DMS153 treated with DMSO at 0.1 percent for 48 hours (cell line): ENCODE data around the gene LYZL1.
"Not testable (repeated sequence)": the region's sequence is repeated elsewhere in the genome, so short reads cannot be mapped to it uniquely, and the experiment has no call there.

Experiments used
- DNase-seq: peaks from one replicate; lab custom pipeline; 2025; ENCODE audit not compliant: unreplicated experiment; lab: John Stamatoyannopoulos, UW

LYZL1 gene

GRCh38 chr10:29288906-29289305, at the start of gene LYZL1:
TSS of gene LYZL1 (plus strand) at chr10:29289070. CDS start at chr10:29291868, 2,798 bp downstream.
- DNase-seq, result not testable (repeated sequence)

- no peak for DNase-seq
These were observed 49.0 kb upstream of the LYZL1 start for GRCh38 chr10:29239569-29240472.

DNA sequence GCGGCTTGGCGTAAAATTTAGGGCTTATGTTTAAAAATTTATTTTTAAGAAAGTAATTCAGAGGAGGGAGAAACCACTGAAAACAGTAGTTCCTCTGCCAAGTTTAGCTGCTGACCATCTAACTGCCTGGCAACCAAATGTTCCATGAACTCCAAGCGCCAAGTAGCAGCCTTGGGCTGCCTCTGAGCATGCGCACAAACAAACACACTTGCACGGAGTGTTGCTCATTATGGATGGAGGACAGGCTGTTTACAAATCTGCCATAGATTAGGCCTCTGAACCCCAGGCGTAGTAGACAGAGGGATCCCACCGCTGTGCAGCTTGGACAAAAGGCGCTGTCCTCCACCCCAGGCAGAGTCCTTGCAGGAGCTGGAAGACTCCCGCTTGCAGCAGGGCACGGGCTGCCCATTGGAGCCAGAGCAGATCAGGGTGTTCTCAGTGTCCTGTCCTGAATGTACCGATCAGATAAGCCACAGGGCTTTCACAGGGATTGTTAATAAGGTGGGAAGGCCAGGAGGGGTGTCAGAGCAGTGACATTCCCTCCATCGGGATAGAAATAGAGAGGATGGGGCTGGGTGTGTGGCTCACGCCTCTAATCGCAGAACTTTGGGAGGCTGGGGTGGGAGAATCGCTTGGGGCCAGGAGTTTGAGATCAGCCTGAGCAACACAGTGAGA, 47.7 kb upstream of the LYZL1 start:
- no peak for DNase-seq

DNA sequence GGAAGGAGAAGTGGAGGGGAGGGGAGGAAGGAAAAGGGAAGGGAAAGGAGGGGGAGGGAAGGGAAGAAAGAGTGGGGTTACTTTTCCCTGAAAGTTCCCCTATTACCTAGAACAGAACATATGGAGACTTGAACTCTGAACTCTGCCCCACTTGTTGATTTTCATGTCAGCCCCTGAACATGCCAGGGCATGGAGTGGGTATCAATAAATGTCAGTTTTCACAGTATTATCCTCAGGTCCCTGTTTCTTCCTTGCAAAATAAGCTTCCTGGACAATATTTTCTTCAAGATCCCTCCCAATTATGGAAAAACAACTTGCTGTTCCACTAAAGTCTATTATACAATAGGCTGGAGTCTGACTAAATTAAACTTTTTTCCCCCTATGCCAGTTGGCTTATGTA, 46.9 kb upstream of the LYZL1 start:
- no peak for DNase-seq

- no peak for DNase-seq
These were observed 45.8 kb upstream of the LYZL1 start for GRCh38 chr10:29243066-29243465.

- no peak for DNase-seq
These were observed 45.1 kb upstream of the LYZL1 start for GRCh38 chr10:29243750-29244149.

DNA sequence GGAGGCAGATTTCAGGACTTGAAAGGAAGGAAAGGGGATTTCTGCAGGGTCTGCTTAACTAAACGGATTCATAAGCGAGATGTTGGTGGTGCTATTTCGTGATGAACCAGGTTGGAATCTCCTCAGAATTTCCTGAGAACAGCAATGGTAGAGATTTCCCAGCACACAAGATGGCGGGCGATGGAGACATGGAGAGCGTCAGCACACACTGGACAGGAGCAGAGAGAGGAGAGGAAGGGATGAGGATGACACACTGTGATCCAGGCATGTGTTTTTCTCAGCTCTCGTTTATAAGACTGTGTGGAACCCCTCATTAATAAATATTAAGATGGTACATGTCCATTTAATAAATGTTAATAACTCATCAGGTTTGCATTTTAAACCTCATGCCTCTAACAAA, 43.9 kb upstream of the LYZL1 start:
- no peak for DNase-seq

DNA sequence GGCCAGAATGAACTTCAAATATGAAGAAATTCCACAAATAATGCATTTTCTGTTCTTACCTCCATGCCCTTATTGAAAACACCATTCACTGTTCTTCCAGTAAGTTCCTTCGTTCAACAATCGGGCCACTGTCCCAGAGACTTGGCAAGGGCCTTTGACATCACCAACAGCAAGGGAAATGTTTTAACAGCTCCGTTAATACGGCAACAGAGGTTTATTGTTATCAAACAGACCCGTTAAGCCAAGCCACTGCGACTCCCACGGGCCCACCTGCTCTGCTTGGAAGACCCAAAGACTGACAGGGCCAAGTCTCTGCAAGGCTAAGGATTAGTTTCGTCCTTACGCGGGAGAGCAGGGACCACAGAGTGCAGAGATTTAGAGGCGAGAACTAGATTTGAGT, 43.4 kb upstream of the LYZL1 start:
- no peak for DNase-seq

DNA sequence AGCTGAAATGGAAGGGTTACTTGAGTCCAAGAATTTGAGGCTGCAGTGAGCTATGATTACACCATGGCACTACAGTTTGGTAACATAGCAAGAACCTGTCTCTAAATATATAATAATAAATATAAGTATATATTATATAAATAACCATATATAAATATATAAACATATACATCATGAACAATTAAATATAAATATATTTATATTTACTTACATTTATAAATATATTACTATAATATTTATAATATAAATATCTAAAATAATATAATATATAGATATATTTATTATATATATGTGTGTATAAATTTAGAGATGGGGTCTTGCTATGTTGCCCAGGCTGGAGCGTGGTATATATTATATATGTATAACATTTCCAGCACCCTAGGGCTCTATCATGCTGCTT, 42.4 kb upstream of the LYZL1 start:
- no peak for DNase-seq

- no peak for DNase-seq
These were observed 40.7 kb upstream of the LYZL1 start for GRCh38 chr10:29248158-29248557.

GRCh38 chr10:29249018-29249417, 39.9 kb upstream of the LYZL1 start:
- DNase-seq, result no peak

GRCh38 chr10:29250066-29250465, 38.8 kb upstream of the LYZL1 start:
- no peak for DNase-seq

DNA sequence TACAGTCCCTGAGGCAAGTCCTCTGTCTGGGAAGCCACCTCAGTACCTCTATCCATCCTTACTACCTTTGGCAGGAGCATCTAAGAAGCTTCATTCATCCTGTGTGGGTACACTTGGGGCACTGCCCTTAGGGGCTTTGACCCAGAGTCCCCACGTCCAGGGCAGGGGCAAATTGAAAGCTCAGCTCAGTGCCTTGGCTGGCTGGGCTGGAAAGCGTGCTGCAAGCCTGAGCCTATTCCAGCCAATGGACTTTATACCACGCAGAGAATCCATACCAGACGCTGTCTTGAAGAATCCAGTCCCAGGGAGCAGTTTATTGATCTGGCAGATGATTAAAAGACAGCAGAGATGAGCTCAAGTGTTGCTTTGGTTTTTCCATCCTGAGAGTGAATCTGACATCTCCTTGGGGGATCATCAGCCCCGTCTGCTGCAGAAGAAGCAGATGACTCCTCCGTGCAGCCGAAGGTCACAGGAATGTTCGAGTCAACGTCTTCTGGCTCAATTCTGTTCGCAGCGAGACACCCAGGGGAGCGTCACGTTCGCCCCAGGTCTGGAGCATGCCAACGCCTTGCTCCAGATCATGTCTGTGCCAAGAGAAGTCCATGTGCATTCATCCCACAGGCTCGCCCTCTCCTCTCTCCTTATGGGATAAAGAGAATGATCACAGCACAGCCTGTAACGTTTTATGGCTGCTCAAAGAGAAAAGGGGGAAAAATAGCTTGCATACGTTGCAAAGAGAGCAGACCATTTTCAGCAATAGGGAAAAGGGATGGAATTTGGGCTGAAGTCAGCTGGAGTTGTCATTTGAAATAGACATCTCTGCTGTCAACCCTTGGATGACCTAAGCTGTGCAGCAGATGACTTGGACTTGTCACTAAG, 35.8 kb upstream of the LYZL1 start:
- no peak for DNase-seq

DNA sequence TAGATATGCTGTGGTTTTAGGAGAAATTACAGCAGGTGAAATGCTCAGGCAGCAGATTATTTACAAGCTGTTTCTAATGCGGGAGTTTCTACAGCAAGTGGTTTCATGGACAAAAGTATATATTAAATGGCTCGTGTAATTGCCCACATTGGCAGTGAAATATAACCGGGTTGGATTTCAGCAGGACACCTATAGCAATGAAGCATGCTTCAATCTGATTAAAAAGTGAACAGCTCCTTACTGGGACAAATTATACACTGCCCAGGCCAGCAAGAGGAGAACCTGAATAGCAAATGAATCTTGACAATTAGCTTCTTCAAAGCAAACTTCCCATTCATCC, 35.2 kb upstream of the LYZL1 start:
- DNase-seq, result no peak

- no peak for DNase-seq
These were observed 34.5 kb upstream of the LYZL1 start for GRCh38 chr10:29254123-29255046.

GRCh38 chr10:29255104-29255503, 33.8 kb upstream of the LYZL1 start:
- no peak for DNase-seq

DNA sequence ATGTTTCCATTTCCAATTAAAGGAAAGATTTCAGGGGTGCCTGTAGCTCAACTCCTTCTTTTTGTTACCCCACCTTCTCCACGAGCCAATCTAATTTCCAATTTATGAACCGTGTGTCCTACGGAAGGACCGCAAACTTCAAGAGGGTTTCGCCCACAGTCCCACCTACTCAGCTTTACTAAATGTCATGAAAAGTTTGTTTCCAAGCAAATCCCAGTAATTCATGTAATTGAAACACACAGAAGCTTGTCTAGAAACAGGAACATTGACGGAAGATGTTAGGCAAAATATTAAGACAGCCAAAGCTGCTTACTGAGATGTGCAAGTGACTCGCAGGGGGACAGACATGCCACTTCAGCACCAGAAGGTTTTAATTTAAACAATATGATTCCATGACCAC, 32.9 kb upstream of the LYZL1 start:
- no peak for DNase-seq

- DNase-seq, result no peak
These were observed 32.3 kb upstream of the LYZL1 start for GRCh38 chr10:29256586-29256985.

DNA sequence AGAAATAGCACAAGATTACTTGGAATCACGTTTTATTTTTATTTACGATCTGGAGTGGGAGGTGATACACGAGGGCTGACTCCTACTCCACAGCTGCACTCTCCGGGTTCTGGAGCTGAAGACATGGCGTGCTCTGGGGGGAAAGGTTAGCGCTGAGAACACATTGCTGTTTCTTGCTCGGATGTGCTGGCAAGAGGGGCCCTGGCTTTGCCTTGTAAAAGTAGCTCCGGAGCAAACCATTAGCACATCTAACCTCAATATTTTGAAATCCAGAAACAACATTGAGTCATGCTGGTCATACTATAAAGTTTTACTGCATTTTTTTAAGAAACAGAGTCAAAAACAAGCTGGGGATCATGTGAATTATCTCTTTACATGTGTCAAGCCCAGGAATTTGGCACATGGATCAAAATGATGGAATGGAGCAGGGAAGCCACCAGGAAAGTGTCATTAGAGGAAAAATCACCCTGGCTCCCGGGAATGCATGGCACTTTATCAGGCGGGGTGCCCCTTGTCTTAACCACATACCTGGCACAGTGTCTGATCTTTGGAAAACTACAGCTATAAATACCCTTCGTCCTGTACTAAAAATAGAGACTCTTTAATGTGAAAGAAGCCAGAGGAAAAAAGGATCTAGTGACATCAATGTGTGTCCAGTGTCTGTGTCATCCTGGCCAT, 31.6 kb upstream of the LYZL1 start:
- DNase-seq, result no peak

- DNase-seq, result no peak
These were observed 31.1 kb upstream of the LYZL1 start for GRCh38 chr10:29257784-29258135.
